Right ventricle myocardium inferior (tissue), 1 donor: ENCODE results near the gene TAF9. TPM values are rescaled to one million over a fixed set of nuclear protein-coding genes. Genes with fewer than 3 reads are reported as not detected.
A peak's percentile ranks its signal among the peaks of the same experiment; 100 is the strongest.
"Not testable (repeated sequence)": the region's sequence is repeated elsewhere in the genome, so short reads cannot be mapped to it uniquely, and the experiment has no call there.

Source experiments
- ATAC-seq: fragments of 200-7000 bp; cut with Tn5 transposase; one replicate; pipeline ENCODE4 v1.9.1; 2020; ENCODE audit warnings: mild to moderate bottlenecking, moderate library complexity
- DNase-seq: peaks from one replicate; pipeline ENCODE4 v3.0.0; 2021; ENCODE audit errors: missing footprints
- intact Hi-C: fragments of 100-400 bp; cut with DNase I; formaldehyde crosslinking; loops from one replicate; pipeline ENCODE4 v1.11.0; 2022
- long read RNA-seq: library from polyadenylated mRNA; unstranded; transcript quantifications from one replicate; pipeline ENCODE4 v2.0.0, GENCODE V29; 2021
- total RNA-seq: library from RNA; stranded (reverse); fragmentation: NEBNext Ultra II Directional; extraction: Animal tissue kit (Norgen Biotek cat#: 25700); gene quantifications from one replicate; pipeline ENCODE4 v1.2.1, GENCODE V29; 2021
- donor health status: DM: no; HTN: yes; CAD: no; lungs with severe emphysema.

Gene TAF9
- total RNA-seq = 31.6 TPM
- long read RNA-seq, transcript TAF9-201 (3 exons, 1,283 nt) = major isoform, 15 of 16 reads
- long read RNA-seq, partial matches to known transcripts = 0 of 16 reads
- long read RNA-seq, other reads (novel, unspliced or antisense) = 1 of 16 reads

GRCh38 chr5:69369340-69370121 is at the start of gene TAF9, which contains the start of the genes AK6 and RAD17:
Gene TAF9 (minus strand): TSS chr5:69369520. CDS start chr5:69365737, 3,783 bp downstream.
Gene AK6 (minus strand): TSS chr5:69369520. CDS start chr5:69369490, 30 bp downstream.
Gene RAD17 (plus strand): TSS chr5:69369818. CDS start chr5:69372209, 2,391 bp downstream.
- DNase-seq = peak; percentile 97
- intact Hi-C loops = no loop called here
- peak; percentile 98 for ATAC-seq

- intact Hi-C loops = no loop called here
Observed at GRCh38 chr5:69418554-69418953, 49.2 kb upstream of the TAF9 start.

GRCh38 chr5:69416699-69417098 is 47.4 kb upstream of the TAF9 start:
- intact Hi-C loops = no loop called here
- DNase-seq (no peak), ATAC-seq (no peak)

More at GRCh38 chr5:69418554-69418953, 49.2 kb upstream of the TAF9 start:
- no peak for DNase-seq
- no peak for ATAC-seq

GRCh38 chr5:69416180-69416579 is 46.9 kb upstream of the TAF9 start:
- intact Hi-C loops = no loop called here
- DNase-seq (no peak), ATAC-seq (no peak)

- no peak for ATAC-seq
- intact Hi-C loops = no loop called here
- DNase-seq = no peak
Observed at GRCh38 chr5:69415584-69415958, 46.3 kb upstream of the TAF9 start.

GRCh38 chr5:69414885-69415583 is 45.7 kb upstream of the TAF9 start, which contains the start of gene MARVELD2:
Gene MARVELD2 (plus strand): TSS chr5:69415116. CDS start chr5:69419386, 4,270 bp downstream.
- peak; percentile 91 for ATAC-seq
- DNase-seq = peak; percentile 74
- intact Hi-C loops = no loop called here

GRCh38 chr5:69404659-69405330 is 35.5 kb upstream of the TAF9 start:
- intact Hi-C loops = no loop called here
- ATAC-seq (no peak), DNase-seq (no peak)

- ATAC-seq (no peak), DNase-seq (no peak)
- intact Hi-C loops = no loop called here
Observed at GRCh38 chr5:69378376-69378775, 9.1 kb upstream of the TAF9 start.

GRCh38 chr5:69374911-69375446 is 5.7 kb upstream of the TAF9 start:
- intact Hi-C loops = no loop called here
- ATAC-seq = no peak
- DNase-seq = no peak

GRCh38 chr5:69372394-69372793 is 3.1 kb upstream of the TAF9 start:
- ATAC-seq (no peak), DNase-seq (no peak)
- intact Hi-C loops = no loop called here

GRCh38 chr5:69370335-69370734 is 1.0 kb upstream of the TAF9 start:
- ATAC-seq, intact Hi-C loops, DNase-seq: not testable (repeated sequence)

- ATAC-seq = peak; percentile 54
- intact Hi-C loops = no loop called here
- no peak for DNase-seq
Observed at GRCh38 chr5:69368458-69369339, 621 bp downstream of the TAF9 start.

- intact Hi-C loops = no loop called here
- DNase-seq (no peak), ATAC-seq (no peak)
Observed at GRCh38 chr5:69367697-69368279, 1.5 kb downstream of the TAF9 start.

GRCh38 chr5:69364850-69365249 is 4.5 kb downstream of the TAF9 start:
- DNase-seq (no peak), ATAC-seq (no peak)
- intact Hi-C loops = no loop called here

GRCh38 chr5:69364414-69364813 is 4.9 kb downstream of the TAF9 start:
- DNase-seq = no peak
- no peak for ATAC-seq
- intact Hi-C loops = no loop called here

- no peak for ATAC-seq
- no peak for DNase-seq
- intact Hi-C loops = no loop called here
Observed at GRCh38 chr5:69360442-69360841, 8.9 kb downstream of the TAF9 start.

GRCh38 chr5:69359699-69360098 is 9.6 kb downstream of the TAF9 start:
- intact Hi-C loops = no loop called here
- no peak for DNase-seq
- ATAC-seq = no peak

GRCh38 chr5:69350664-69351063 is 18.7 kb downstream of the TAF9 start:
- no peak for DNase-seq
- no peak for ATAC-seq
- intact Hi-C loops = no loop called here
